ENCODE results near the gene COL8A1.

COL8A1 gene

DNA sequence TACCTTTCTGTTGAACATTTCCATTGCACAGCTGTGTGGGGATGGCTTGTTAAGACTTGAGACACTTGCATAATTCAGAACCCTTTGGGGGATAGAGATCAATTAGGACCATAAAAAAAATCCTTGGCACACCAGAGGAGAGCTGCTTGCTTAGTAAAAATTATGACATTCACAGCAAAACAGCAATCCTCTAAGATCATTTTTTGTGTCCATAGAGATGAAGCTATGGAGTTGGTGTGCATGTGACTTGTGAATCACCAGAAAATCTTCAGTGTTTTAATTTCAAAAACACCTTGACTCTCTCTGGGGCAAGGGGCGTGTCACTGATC is 7.7 kb downstream of the COL8A1 start:
- no peak for DNase-seq (ENCODE audit: low spot score)
- TF ChIP-seq CTCF (IDR thresholded peaks at IDR 0.05; ENCODE audit: extremely low read depth, missing control alignments): no peak

DNA sequence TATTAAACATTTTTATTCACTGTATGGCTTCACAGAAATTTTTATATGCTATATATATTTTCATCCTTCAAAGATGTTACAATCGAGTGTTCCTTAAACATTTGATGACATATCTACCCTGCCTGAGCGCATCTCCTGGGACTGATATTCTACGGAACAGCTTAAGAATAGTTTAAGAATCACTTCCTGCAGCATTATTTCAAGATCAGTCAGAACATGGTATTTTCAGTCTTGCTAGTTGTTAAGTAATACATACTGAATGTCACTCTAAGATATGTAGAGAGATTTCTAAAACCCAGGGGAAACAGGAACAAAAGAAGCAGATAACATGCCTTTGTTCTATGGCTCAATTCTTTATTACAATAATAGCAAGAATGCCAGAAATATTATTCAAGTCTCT is 8.7 kb downstream of the COL8A1 start:
- TF ChIP-seq CTCF (IDR thresholded peaks at IDR 0.05; ENCODE audit: extremely low read depth, missing control alignments): no peak
- no peak for DNase-seq (ENCODE audit: low spot score)

DNA sequence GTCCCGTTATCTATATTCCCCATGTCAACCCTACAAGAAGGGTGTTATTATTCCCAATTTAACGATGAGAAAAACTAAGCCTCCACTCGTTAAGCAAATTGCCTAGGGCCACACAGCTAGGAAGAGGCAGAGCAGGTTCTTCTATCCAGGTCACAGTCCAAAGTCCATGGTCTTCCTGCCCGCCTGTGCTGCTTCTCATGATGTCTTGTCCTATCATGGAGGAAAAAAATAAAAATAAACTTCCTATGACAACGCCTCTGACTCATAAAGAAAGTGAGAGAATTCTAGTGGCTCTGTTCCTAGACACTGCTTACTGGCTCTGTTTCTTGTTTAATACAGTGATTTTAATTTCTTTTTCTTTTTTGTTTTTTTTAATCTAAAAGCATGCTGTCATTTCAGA is 9.7 kb downstream of the COL8A1 start:
- DNase-seq (ENCODE audit: low spot score): no peak
- no peak for TF ChIP-seq CTCF (IDR thresholded peaks at IDR 0.05; ENCODE audit: extremely low read depth, missing control alignments)

DNA sequence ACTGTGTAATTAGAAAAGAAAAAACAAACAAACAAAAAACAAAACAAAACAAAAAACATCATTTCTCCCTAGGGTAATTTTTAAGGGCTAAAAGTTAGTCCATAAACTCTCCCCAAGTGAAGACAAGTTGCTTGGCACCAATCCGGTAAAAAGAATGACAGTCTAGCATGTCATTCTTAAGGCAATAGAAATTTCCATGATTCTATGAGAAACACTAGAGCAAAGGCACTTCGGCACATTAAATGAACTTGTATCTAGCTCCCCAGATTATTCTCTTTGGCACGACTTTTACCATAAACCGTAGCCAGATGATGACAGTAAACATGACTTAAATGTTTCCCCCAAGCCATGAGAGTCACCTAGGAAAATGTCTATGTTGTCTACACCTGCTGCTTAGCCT is 10.1 kb downstream of the COL8A1 start:
- no peak for TF ChIP-seq CTCF (IDR thresholded peaks at IDR 0.05; ENCODE audit: extremely low read depth, missing control alignments)
- no peak for DNase-seq (ENCODE audit: low spot score)

GRCh38 chr3:99651531-99651930 is 13.1 kb downstream of the COL8A1 start:
- no peak for DNase-seq (ENCODE audit: low spot score)
- TF ChIP-seq CTCF (IDR thresholded peaks at IDR 0.05; ENCODE audit: extremely low read depth, missing control alignments): no peak

DNA sequence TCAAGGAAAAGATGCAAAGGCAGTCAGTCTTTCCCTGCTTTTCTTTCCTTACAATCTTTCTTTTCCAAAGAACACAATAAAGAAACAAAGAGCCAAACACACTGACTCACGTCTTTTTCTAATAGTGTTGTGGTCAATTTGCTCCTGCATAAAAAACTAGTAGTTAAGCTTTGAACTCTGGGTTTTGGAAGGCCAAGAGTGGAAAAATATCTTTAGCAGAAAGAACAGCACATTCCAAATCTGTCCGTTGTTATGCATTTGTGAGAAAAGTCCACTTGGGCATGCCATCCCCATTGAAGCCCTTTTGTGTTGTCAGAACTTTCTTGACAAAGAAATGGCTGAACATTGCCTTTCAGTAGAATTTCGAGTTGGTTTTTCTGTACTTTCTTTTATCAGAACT is 18.2 kb downstream of the COL8A1 start:
- DNase-seq (ENCODE audit: low spot score): no peak
- no peak for TF ChIP-seq CTCF (IDR thresholded peaks at IDR 0.05; ENCODE audit: extremely low read depth, missing control alignments)

DNA sequence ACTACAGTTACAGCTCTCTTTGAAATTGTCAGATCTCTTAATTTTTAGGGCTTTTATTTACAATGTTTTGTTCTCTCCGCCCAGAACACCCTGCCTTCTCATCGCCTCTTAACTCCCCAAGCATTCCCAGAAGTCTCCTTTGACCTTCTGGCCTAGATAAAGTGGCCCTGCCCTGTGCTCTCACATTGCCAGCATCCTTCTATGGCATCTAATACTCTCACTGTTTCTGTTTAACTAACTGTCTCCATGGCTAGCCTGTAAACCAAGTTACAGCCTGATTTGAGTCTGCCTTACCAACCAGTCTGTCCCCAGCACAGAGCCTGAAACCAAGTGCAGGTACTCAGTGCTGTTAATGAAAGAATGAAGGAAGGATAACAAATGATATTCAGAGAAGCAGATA is 19.9 kb downstream of the COL8A1 start:
- no peak for DNase-seq (ENCODE audit: low spot score)
- no peak for TF ChIP-seq CTCF (IDR thresholded peaks at IDR 0.05; ENCODE audit: extremely low read depth, missing control alignments)

All from GM20000 (cell line).